ENCODE data around the gene SPAG4.

SPAG4 gene

DNA sequence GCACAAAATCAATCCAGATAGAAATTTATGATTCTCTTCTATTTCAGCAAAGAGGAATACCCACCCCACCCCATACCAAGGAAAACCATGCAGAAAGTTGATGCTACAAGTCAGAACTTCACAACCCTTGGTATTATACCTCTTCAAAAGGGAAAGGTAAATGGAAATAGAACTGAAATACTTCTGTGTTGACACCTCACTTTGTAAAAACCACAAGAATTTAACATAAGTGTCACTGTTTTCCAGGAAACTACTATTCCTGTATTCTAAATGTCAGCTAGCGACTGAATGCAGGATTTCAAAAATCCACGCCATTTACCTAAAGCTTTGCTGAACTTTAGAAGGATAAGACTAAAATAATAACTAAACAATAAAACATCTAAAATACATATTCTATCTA lies 45.4 kb downstream of the SPAG4 start:
- peak overlapping the region; percentile 81 for H3K4me3 ChIP-seq (ENCODE audit: low read depth, low read length)
- H3K4me1 ChIP-seq (ENCODE audit: control insufficient read depth, insufficient read depth, low read length) = peaks cover 31% of the 10 kb centered on the region
- no peaks in the 10 kb centered on the region for H3K9me3 ChIP-seq (ENCODE audit: control insufficient read depth, insufficient read depth, low read length)
- H3K9ac ChIP-seq (ENCODE audit: low read depth, low read length) = no peak overlapping the region
- no peaks in the 10 kb centered on the region for H3K27me3 ChIP-seq (ENCODE audit: control insufficient read depth, insufficient read depth, low read length)
- H3K27ac ChIP-seq (ENCODE audit: low read depth, low read length) = no peak overlapping the region
- H3K36me3 ChIP-seq (ENCODE audit: control insufficient read depth, insufficient read depth, low read length) = no peaks in the 10 kb centered on the region; the same call in 1 of the 2 replicates

GRCh38 chr20:35661908-35662307 lies 46.3 kb downstream of the SPAG4 start:
- Histone ChIP-seq H3K36me3 (ENCODE audit: control insufficient read depth, insufficient read depth, low read length) (no peaks in the 10 kb centered on the region; the same call in 1 of the 2 replicates), H3K9ac (ENCODE audit: low read depth, low read length) (no peak overlapping the region), H3K27me3 (ENCODE audit: control insufficient read depth, insufficient read depth, low read length) (no peaks in the 10 kb centered on the region), H3K4me1 (ENCODE audit: control insufficient read depth, insufficient read depth, low read length) (peaks cover 31% of the 10 kb centered on the region), H3K9me3 (ENCODE audit: control insufficient read depth, insufficient read depth, low read length) (no peaks in the 10 kb centered on the region), H3K4me3 (ENCODE audit: low read depth, low read length) (peak overlapping the region; percentile 81), H3K27ac (ENCODE audit: low read depth, low read length) (no peak overlapping the region)

DNA sequence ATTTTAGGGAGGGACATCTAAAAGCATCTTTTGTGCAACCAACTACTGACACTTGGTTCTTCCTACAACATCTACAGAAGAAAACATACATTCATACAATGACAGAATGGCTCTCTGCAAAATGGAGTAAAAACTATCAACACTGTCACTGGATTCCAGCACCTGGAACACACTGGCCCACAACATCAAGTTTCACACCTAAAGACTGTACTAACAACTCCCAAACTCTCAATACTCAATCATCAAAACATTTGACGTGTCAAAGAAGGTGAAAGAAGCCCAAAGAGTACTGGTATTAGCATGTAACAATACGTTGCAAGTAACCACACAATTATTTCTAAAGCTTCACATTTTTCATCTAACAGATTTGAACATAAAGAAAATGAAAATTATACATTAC lies 46.9 kb downstream of the SPAG4 start:
- Histone ChIP-seq H3K4me1 (ENCODE audit: control insufficient read depth, insufficient read depth, low read length) (peaks cover 31% of the 10 kb centered on the region), H3K27ac (ENCODE audit: low read depth, low read length) (no peak overlapping the region), H3K9me3 (ENCODE audit: control insufficient read depth, insufficient read depth, low read length) (no peaks in the 10 kb centered on the region), H3K36me3 (ENCODE audit: control insufficient read depth, insufficient read depth, low read length) (no peaks in the 10 kb centered on the region), H3K9ac (ENCODE audit: low read depth, low read length) (no peak overlapping the region), H3K27me3 (ENCODE audit: control insufficient read depth, insufficient read depth, low read length) (no peaks in the 10 kb centered on the region), H3K4me3 (ENCODE audit: low read depth, low read length) (peak overlapping the region; percentile 81)

DNA sequence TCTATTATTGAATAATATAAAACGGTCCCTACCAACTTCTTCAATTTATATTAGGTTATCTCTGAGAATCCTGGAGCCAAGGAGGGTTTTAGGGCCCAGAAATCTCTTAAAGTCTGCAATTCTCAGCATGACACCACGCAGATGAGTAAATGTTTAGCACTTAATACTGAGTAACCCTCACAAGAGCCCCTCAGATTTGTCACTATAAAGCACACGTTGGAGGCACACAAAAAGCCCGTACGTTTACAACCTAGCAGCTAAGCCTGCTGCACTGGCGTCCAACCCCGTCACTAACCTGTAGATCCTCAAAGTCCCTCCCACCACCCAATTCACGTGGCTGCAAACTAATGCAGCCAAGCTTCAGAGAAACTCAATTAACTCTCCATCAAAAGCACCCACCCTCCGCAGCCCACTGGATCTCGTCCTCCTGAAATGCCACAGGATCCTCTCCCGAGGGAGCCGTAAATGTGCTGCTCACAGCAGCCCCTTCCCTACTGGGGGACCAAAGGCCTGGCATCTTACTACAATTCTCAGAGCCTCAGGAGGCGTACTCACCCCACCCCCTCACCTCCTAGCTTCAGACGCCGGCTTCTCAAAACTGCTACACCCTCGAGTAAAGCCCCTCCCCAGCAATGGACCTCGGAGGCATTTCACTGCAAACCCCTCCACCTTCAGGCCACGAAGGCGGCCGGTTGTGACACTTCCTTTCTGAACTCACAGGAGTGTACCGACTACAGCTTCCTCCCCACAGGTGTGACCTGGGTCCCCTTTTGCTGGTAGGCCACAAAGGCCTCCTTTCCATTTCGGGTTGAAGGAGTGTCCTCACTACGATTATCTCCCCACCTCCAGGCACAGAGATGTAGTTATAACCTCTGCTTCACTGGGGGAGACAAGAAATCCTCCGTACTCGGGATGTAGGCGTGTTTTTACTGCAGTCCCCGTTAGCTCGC lies 48.2 kb downstream of the SPAG4 start:
- Histone ChIP-seq H3K36me3 (ENCODE audit: control insufficient read depth, insufficient read depth, low read length) (peaks cover 7% of the 10 kb centered on the region), H3K4me1 (ENCODE audit: control insufficient read depth, insufficient read depth, low read length) (peaks cover 31% of the 10 kb centered on the region), H3K27ac (ENCODE audit: low read depth, low read length) (peak overlapping the region; percentile 95)

GRCh38 chr20:35664466-35665206 lies 49.0 kb downstream of the SPAG4 start, which contains the start of the genes CPNE1 and RBM12:
Gene CPNE1 (minus strand): TSS chr20:35664900. CDS start chr20:35632923, 31,977 bp downstream.
Gene RBM12 (minus strand): TSS chr20:35664900. CDS start chr20:35655322, 9,578 bp downstream.
- H3K27ac ChIP-seq (ENCODE audit: low read depth, low read length) = peak within 1 kb of the TSS; percentile 95
- peaks cover 30% of the 10 kb centered on the region for H3K4me1 ChIP-seq (ENCODE audit: control insufficient read depth, insufficient read depth, low read length)

More for the DNA sequence above, 48.2 kb downstream of the SPAG4 start:
- H3K9me3 ChIP-seq (ENCODE audit: control insufficient read depth, insufficient read depth, low read length) = no peaks in the 10 kb centered on the region
- no peaks in the 10 kb centered on the region for H3K27me3 ChIP-seq (ENCODE audit: control insufficient read depth, insufficient read depth, low read length)
- peak overlapping the region; percentile 81 for H3K4me3 ChIP-seq (ENCODE audit: low read depth, low read length)
- H3K9ac ChIP-seq (ENCODE audit: low read depth, low read length) = peak overlapping the region; percentile 96

GRCh38 chr20:35665949-35666288 lies 50.3 kb downstream of the SPAG4 start:
- Histone ChIP-seq H3K27me3 (ENCODE audit: control insufficient read depth, insufficient read depth, low read length) (no peaks in the 10 kb centered on the region), H3K9ac (ENCODE audit: low read depth, low read length) (no peak overlapping the region), H3K4me1 (ENCODE audit: control insufficient read depth, insufficient read depth, low read length) (peaks cover 19% of the 10 kb centered on the region), H3K36me3 (ENCODE audit: control insufficient read depth, insufficient read depth, low read length) (peaks cover 21% of the 10 kb centered on the region), H3K4me3 (ENCODE audit: low read depth, low read length) (no peak overlapping the region), H3K27ac (ENCODE audit: low read depth, low read length) (no peak overlapping the region), H3K9me3 (ENCODE audit: control insufficient read depth, insufficient read depth, low read length) (no peaks in the 10 kb centered on the region)

More at GRCh38 chr20:35664466-35665206, 49.0 kb downstream of the SPAG4 start, which contains the start of the genes CPNE1 and RBM12:
- Histone ChIP-seq H3K4me3 (ENCODE audit: low read depth, low read length) (peak within 1 kb of the TSS; percentile 81), H3K9ac (ENCODE audit: low read depth, low read length) (peak within 1 kb of the TSS; percentile 96), H3K36me3 (ENCODE audit: control insufficient read depth, insufficient read depth, low read length) (peaks cover 13% of the 10 kb centered on the region), H3K9me3 (ENCODE audit: control insufficient read depth, insufficient read depth, low read length) (no peaks in the 10 kb centered on the region), H3K27me3 (ENCODE audit: control insufficient read depth, insufficient read depth, low read length) (no peaks in the 10 kb centered on the region)

GRCh38 chr20:35669221-35669620 lies 53.6 kb downstream of the SPAG4 start:
- Histone ChIP-seq H3K4me1 (ENCODE audit: control insufficient read depth, insufficient read depth, low read length) (no peaks in the 10 kb centered on the region), H3K27me3 (ENCODE audit: control insufficient read depth, insufficient read depth, low read length) (no peaks in the 10 kb centered on the region), H3K9ac (ENCODE audit: low read depth, low read length) (no peak overlapping the region), H3K4me3 (ENCODE audit: low read depth, low read length) (no peak overlapping the region), H3K9me3 (ENCODE audit: control insufficient read depth, insufficient read depth, low read length) (no peaks in the 10 kb centered on the region), H3K27ac (ENCODE audit: low read depth, low read length) (no peak overlapping the region), H3K36me3 (ENCODE audit: control insufficient read depth, insufficient read depth, low read length) (peaks cover 40% of the 10 kb centered on the region)

DNA sequence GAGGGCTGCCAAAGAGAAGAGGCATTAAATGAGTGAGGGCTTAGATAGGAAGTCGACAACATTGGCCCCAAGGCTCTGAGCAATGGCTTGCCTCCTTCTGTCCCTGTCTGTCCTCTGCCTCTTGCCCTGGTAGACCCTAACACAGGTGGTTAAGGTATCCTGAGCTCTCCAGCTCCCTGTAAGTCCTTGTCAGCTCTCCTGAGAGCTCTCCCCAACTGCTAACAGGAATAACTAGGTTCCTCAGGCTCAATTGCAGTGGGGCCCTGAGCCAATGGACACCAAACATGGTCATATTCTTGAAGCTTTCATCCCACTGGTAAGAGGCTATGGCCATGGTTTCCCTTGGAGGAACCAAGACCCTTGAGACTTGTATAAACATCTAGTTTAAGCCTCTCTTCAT lies 54.1 kb downstream of the SPAG4 start:
- no peaks in the 10 kb centered on the region for H3K4me1 ChIP-seq (ENCODE audit: control insufficient read depth, insufficient read depth, low read length)
- H3K9ac ChIP-seq (ENCODE audit: low read depth, low read length) = no peak overlapping the region
- no peak overlapping the region for H3K27ac ChIP-seq (ENCODE audit: low read depth, low read length)
- H3K9me3 ChIP-seq (ENCODE audit: control insufficient read depth, insufficient read depth, low read length) = no peaks in the 10 kb centered on the region
- no peaks in the 10 kb centered on the region for H3K27me3 ChIP-seq (ENCODE audit: control insufficient read depth, insufficient read depth, low read length)
- H3K4me3 ChIP-seq (ENCODE audit: low read depth, low read length) = no peak overlapping the region
- H3K36me3 ChIP-seq (ENCODE audit: control insufficient read depth, insufficient read depth, low read length) = peaks cover 45% of the 10 kb centered on the region

All from HUES48 (cell line).